Fibroblast of skin of left biceps (primary cell): ENCODE measurements around the gene ABCF2.

Experiments
- DNase-seq, 2 experiments: peaks; one replicate each; pipeline ENCODE4 v3.0.0-alpha.2; 2013; ENCODE audit warnings: low read depth in 2 of 2

The ABCF2 gene

GRCh38 chr7:151195616-151196450 lies 31.2 kb downstream of the ABCF2 start:
- DNase-seq: no peak

- no peak for DNase-seq
These were observed 32.8 kb downstream of the ABCF2 start for GRCh38 chr7:151194188-151194587.

GRCh38 chr7:151193203-151193978 lies 33.6 kb downstream of the ABCF2 start:
- DNase-seq: no peak

GRCh38 chr7:151192002-151192539 lies 34.9 kb downstream of the ABCF2 start:
- DNase-seq: no peak

GRCh38 chr7:151191544-151191943 lies 35.5 kb downstream of the ABCF2 start:
- no peak for DNase-seq

- no peak for DNase-seq
These were observed 38.0 kb downstream of the ABCF2 start for GRCh38 chr7:151189038-151189437.

GRCh38 chr7:151188252-151188542 lies 38.8 kb downstream of the ABCF2 start:
- no peak for DNase-seq

GRCh38 chr7:151187409-151188251 lies 39.4 kb downstream of the ABCF2 start:
- no peak for DNase-seq

GRCh38 chr7:151186640-151187408 lies 40.2 kb downstream of the ABCF2 start, which contains the start of gene ASB10:
Gene ASB10, minus strand, starts transcription at chr7:151187250. Its CDS starts 120 bp downstream, at chr7:151187130.
- no peak for DNase-seq

GRCh38 chr7:151185762-151186639 lies 41.0 kb downstream of the ABCF2 start:
- DNase-seq: no peak

GRCh38 chr7:151181011-151181431 lies 46.0 kb downstream of the ABCF2 start:
- DNase-seq: no peak

- no peak for DNase-seq
These were observed 47.1 kb downstream of the ABCF2 start for GRCh38 chr7:151179946-151180345.

GRCh38 chr7:151179287-151179860 lies 47.6 kb downstream of the ABCF2 start:
- DNase-seq: no peak

- no peak for DNase-seq
These were observed 48.2 kb downstream of the ABCF2 start for GRCh38 chr7:151178831-151179230.

GRCh38 chr7:151178236-151178635 lies 48.8 kb downstream of the ABCF2 start:
- DNase-seq: no peak

GRCh38 chr7:151177310-151177709 lies 49.7 kb downstream of the ABCF2 start:
- no peak for DNase-seq

GRCh38 chr7:151176401-151176800 lies 50.6 kb downstream of the ABCF2 start:
- DNase-seq: no peak

GRCh38 chr7:151175793-151176311 lies 51.2 kb downstream of the ABCF2 start:
- DNase-seq: no peak

- DNase-seq: no peak
These were observed 51.8 kb downstream of the ABCF2 start for GRCh38 chr7:151175047-151175792.
